MM.1S (cell line): Measurements from ENCODE around the gene EPB42.

Experiments
- DNase-seq: peaks from one replicate; pipeline ENCODE4 v3.0.0-alpha.2; 2015
- H2AFZ ChIP-seq: fragments of 300-600 bp; sonication (generic); 2 replicates; pipeline ENCODE4 v1.6.0; 2016; ENCODE audit warnings: antibody characterized with exemption, low read length
- H3F3A ChIP-seq: fragments of 300-600 bp; sonication (generic); 2 replicates; pipeline ENCODE4 v1.6.1; 2016; ENCODE audit warnings: mild to moderate bottlenecking, antibody characterized with exemption, low read length, moderate library complexity, mixed read lengths; ENCODE audit not compliant: insufficient read depth
- H3K27ac ChIP-seq: fragments of 300-600 bp; sonication (generic); 2 replicates; pipeline ENCODE4 v1.5.1; 2016; ENCODE audit warnings: mild to moderate bottlenecking, low read length
- H3K27me3 ChIP-seq: fragments of 300-600 bp; sonication (generic); replicated peaks from 2 replicates; pipeline ENCODE4 v1.6.0; 2016; ENCODE audit warnings: low read length; ENCODE audit not compliant: insufficient read depth
- H3K36me3 ChIP-seq: fragments of 300-600 bp; sonication (generic); replicated peaks from 2 replicates; pipeline ENCODE4 v1.6.1; 2016; ENCODE audit warnings: mild to moderate bottlenecking, low read length, mixed read lengths; ENCODE audit not compliant: insufficient read depth
- H3K4me1 ChIP-seq: fragments of 300-600 bp; sonication (generic); 2 replicates; pipeline ENCODE4 v1.6.1; 2016; ENCODE audit warnings: low read length, mixed read lengths
- H3K4me2 ChIP-seq: fragments of 300-600 bp; sonication (generic); 2 replicates; pipeline ENCODE4 v1.6.0; 2016; ENCODE audit warnings: low read depth, low read length
- H3K4me3 ChIP-seq: fragments of 300-600 bp; sonication (generic); 2 replicates; pipeline ENCODE4 v1.5.1; 2016; ENCODE audit warnings: low read length, mixed read lengths
- H3K79me2 ChIP-seq: fragments of 300-600 bp; sonication (generic); 2 replicates; pipeline ENCODE4 v1.6.1; 2016; ENCODE audit warnings: mixed run types, low read length, mixed read lengths
- H3K9ac ChIP-seq: fragments of 300-600 bp; sonication (generic); 2 replicates; pipeline ENCODE4 v1.6.1; 2016; ENCODE audit warnings: low read length, mixed read lengths
- H3K9me2 ChIP-seq: fragments of 300-600 bp; sonication (generic); replicated peaks from 2 replicates; pipeline ENCODE4 v1.6.1; 2016; ENCODE audit warnings: mild to moderate bottlenecking, low read length, mixed read lengths; ENCODE audit not compliant: insufficient read depth
- H3K9me3 ChIP-seq: fragments of 300-600 bp; sonication (generic); replicated peaks from 2 replicates; pipeline ENCODE4 v1.6.1; 2016; ENCODE audit warnings: mild to moderate bottlenecking, low read length, mixed read lengths; ENCODE audit not compliant: insufficient read depth
- H4K20me1 ChIP-seq: fragments of 300-600 bp; sonication (generic); 2 replicates; pipeline ENCODE4 v1.6.1; 2016; ENCODE audit warnings: mild to moderate bottlenecking, low read length, moderate library complexity, mixed read lengths; ENCODE audit not compliant: insufficient read depth
- EZH2 ChIP-seq: fragments of 300-600 bp; sonication (generic); optimal IDR thresholded peaks from 2 replicates; pipeline ENCODE3; 2017; ENCODE audit warnings: low read depth, mild to moderate bottlenecking, antibody characterized with exemption, low read length, mixed read lengths
- EZH2phosphoT487 ChIP-seq: fragments of 300-600 bp; sonication (generic); IDR thresholded peaks from 2 replicates; pipeline ENCODE4 v1.6.1; 2018; ENCODE audit warnings: antibody characterized with exemption, low read length
- TF ChIP-seq, protein P1 (sequence below): fragments of 300-600 bp; sonication (generic); IDR thresholded peaks from 2 replicates; pipeline ENCODE4 v1.5.1; 2016; ENCODE audit warnings: antibody characterized with exemption, low read length, mixed read lengths

The EPB42 gene

DNA sequence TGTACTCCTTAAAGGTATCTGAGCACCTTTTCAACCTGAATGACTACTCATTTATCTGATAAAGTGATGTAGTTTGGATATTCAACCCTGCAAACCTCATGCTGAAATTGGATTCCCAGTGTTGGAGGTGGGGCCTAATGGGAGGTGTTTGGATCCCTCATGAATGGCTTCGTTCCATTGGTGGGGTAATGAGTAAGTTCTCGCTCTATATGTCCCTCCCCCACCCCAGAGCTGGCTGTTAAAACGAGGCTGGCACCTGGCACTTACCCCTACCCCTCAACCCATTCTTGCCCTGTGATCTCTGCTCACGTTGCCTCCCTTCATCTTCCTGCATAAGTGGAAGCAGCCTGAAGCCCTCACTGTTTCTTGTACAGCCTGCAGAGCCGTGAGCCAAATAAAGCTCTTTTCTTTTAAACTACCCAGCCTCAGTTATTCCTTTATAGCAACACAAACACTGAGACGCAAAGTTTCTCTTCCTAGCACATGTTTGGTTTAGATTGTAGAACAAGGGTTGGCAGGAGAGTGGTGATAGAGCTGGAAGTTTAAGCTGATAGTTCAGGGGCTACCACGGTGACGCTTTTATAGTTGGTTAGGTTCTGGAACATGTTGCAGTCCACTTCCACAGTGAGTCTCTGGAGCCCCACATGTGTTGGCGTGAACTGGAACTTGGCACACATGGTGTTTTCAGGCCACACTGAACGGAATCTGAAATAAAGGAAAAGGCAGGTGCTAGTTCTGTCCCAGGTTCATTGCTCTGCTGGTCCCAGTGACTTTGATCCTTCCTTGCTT lies 23.9 kb downstream of the EPB42 start:
- Histone ChIP-seq H3F3A (no peaks in the 10 kb centered on the region; the same call in 1 of the 2 replicates), H4K20me1 (no peaks in the 10 kb centered on the region), H2AFZ (no peak overlapping the region), H3K27me3 (no peaks in the 10 kb centered on the region), H3K27ac (no peak overlapping the region), H3K36me3 (0 out of 2 replicates have a peak, but pooled peaks cover 5% of the 10 kb centered on the region), H3K9me2 (no peaks in the 10 kb centered on the region), H3K79me2 (no peaks in the 10 kb centered on the region), H3K4me3 (no peak overlapping the region), H3K9ac (no peak overlapping the region), H3K4me2 (no peak overlapping the region), H3K9me3 (no peaks in the 10 kb centered on the region), H3K4me1 (no peaks in the 10 kb centered on the region)
- DNase-seq: no peak
- TF ChIP-seq, protein P1, sequence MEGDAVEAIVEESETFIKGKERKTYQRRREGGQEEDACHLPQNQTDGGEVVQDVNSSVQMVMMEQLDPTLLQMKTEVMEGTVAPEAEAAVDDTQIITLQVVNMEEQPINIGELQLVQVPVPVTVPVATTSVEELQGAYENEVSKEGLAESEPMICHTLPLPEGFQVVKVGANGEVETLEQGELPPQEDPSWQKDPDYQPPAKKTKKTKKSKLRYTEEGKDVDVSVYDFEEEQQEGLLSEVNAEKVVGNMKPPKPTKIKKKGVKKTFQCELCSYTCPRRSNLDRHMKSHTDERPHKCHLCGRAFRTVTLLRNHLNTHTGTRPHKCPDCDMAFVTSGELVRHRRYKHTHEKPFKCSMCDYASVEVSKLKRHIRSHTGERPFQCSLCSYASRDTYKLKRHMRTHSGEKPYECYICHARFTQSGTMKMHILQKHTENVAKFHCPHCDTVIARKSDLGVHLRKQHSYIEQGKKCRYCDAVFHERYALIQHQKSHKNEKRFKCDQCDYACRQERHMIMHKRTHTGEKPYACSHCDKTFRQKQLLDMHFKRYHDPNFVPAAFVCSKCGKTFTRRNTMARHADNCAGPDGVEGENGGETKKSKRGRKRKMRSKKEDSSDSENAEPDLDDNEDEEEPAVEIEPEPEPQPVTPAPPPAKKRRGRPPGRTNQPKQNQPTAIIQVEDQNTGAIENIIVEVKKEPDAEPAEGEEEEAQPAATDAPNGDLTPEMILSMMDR: no peak
- no peak for TF ChIP-seq EZH2

DNA sequence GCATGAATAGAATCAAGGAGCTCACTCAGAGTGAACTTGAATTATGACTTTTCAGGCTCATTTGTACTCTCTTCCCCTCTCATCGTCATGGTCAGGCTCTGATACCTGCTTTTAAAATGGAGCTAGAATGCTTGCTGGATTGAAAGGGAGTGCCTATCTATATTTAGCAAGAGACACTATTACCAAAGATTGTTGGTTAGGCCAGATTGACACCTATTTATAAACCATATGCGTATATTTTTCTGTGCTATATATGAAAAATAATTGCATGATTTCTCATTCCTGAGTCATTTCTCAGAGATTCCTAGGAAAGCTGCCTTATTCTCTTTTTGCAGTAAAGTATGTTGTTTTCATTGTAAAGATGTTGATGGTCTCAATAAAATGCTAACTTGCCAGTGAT lies 26.0 kb downstream of the EPB42 start:
- Histone ChIP-seq H3K9ac (no peak overlapping the region), H3K4me2 (no peak overlapping the region), H3K9me3 (no peaks in the 10 kb centered on the region), H3K4me1 (no peaks in the 10 kb centered on the region), H2AFZ (no peak overlapping the region), H3F3A (no peaks in the 10 kb centered on the region; the same call in 1 of the 2 replicates), H3K9me2 (no peaks in the 10 kb centered on the region), H3K27me3 (no peaks in the 10 kb centered on the region), H3K79me2 (no peaks in the 10 kb centered on the region), H3K36me3 (0 out of 2 replicates have a peak, but pooled peaks cover 5% of the 10 kb centered on the region), H4K20me1 (no peaks in the 10 kb centered on the region), H3K4me3 (no peak overlapping the region), H3K27ac (no peak overlapping the region)
- no peak for DNase-seq
- no peak for TF ChIP-seq EZH2
- TF ChIP-seq EZH2phosphoT487: no peak
- TF ChIP-seq, protein P1: no peak

DNA sequence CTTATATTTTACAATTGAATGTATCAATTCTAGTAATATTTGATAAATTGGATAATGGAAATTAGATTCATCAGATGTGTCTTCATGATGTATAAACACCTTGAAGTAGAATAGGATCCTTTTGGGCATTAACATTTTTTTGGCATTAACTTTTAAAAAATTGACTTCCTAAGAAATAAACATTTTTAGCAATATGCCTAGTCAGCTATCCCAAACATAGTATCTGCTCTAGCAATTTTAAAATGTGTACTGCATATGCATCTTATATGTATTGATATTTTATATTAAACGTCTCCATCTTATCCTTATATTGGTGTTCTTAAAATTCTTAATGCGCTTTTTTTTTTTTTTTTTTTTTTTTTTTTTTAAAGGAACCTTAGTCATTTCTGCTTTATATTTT lies 27.1 kb downstream of the EPB42 start:
- TF ChIP-seq EZH2 (no peak), EZH2phosphoT487 (no peak)
- TF ChIP-seq, protein P1: no peak
- Histone ChIP-seq H3K27ac (no peak overlapping the region), H4K20me1 (no peaks in the 10 kb centered on the region), H3K4me3 (no peak overlapping the region), H2AFZ (no peak overlapping the region), H3K27me3 (no peaks in the 10 kb centered on the region), H3K9me2 (no peaks in the 10 kb centered on the region), H3K4me1 (no peaks in the 10 kb centered on the region), H3K9me3 (no peaks in the 10 kb centered on the region), H3K4me2 (no peak overlapping the region), H3K36me3 (0 out of 2 replicates have a peak, but pooled peaks cover 5% of the 10 kb centered on the region), H3F3A (no peaks in the 10 kb centered on the region; the same call in 1 of the 2 replicates), H3K79me2 (no peaks in the 10 kb centered on the region), H3K9ac (no peak overlapping the region)
- DNase-seq: no peak
